GM19463 (cell line): ENCODE data around the gene RBBP5.

Experiments used
- ATAC-seq: cut with Tn5 transposase; IDR thresholded peaks from one replicate; pipeline ENCODE4 v1.9.1; 2021; ENCODE audit warnings: mild to moderate bottlenecking, moderate library complexity; ENCODE audit not compliant: unreplicated experiment

The RBBP5 gene

GRCh38 chr1:205058853-205059252 is 62.9 kb downstream of the RBBP5 start:
- no peak for ATAC-seq

GRCh38 chr1:205057808-205058575 is 63.8 kb downstream of the RBBP5 start:
- no peak for ATAC-seq

GRCh38 chr1:205056956-205057568 is 64.7 kb downstream of the RBBP5 start:
- ATAC-seq = no peak

- ATAC-seq = no peak
Observed at GRCh38 chr1:205056188-205056611, 65.6 kb downstream of the RBBP5 start.

- no peak for ATAC-seq
Observed at GRCh38 chr1:205054013-205054412, 67.8 kb downstream of the RBBP5 start.

GRCh38 chr1:205053296-205053695 is 68.5 kb downstream of the RBBP5 start:
- ATAC-seq = no peak

- ATAC-seq = no peak
Observed at GRCh38 chr1:205052690-205053089, 69.1 kb downstream of the RBBP5 start.

- ATAC-seq = no peak
Observed at GRCh38 chr1:205049479-205049878, 72.3 kb downstream of the RBBP5 start.

GRCh38 chr1:205048382-205048781 is 73.4 kb downstream of the RBBP5 start:
- ATAC-seq = no peak

GRCh38 chr1:205047764-205048231 is 74.0 kb downstream of the RBBP5 start:
- ATAC-seq = no peak

GRCh38 chr1:205046870-205047269 is 74.9 kb downstream of the RBBP5 start:
- no peak for ATAC-seq

GRCh38 chr1:205045146-205045545 is 76.6 kb downstream of the RBBP5 start:
- ATAC-seq = no peak

- no peak for ATAC-seq
Observed at GRCh38 chr1:205044741-205045140, 77.0 kb downstream of the RBBP5 start.

- ATAC-seq = no peak
Observed at GRCh38 chr1:205043866-205044265, 77.9 kb downstream of the RBBP5 start.

GRCh38 chr1:205042911-205043806 is 78.6 kb downstream of the RBBP5 start, which contains the start of gene CNTN2:
CNTN2 (plus strand) TSS chr1:205043212; CDS start chr1:205053186, 9,974 bp downstream.
- ATAC-seq = no peak

GRCh38 chr1:205041998-205042910 is 79.5 kb downstream of the RBBP5 start:
- no peak for ATAC-seq

- ATAC-seq = no peak
Observed at GRCh38 chr1:205041001-205041715, 80.6 kb downstream of the RBBP5 start.

GRCh38 chr1:205038132-205038786 is 83.5 kb downstream of the RBBP5 start:
- no peak for ATAC-seq

GRCh38 chr1:205037539-205037938 is 84.2 kb downstream of the RBBP5 start:
- ATAC-seq = no peak
